ENCODE measurements around the gene MAPKAP1.

MAPKAP1 gene

DNA sequence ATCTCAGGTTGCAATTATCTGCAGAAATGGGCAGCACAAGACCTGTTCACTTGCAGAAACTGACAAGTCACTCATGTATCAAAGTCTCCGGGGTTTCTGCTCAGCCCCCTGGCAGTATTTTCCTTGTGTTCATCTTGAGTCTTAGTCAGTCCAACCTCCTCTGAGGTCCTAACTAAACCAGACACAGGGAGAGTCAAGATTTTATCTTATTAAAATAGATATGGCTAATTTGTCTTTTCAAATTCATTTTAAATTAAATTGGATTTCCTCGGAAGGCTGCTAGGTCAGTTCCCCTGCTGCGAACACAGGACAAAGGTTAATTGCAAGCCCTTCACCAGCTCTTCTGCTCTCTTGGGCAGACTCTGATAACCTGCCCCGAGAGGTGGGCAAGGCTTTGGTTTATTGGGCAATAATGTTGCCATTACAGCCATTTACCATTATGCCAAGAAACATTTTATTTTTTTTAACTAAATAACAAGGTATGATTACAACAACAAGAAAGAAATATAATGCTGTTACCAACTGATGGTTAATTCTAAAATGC, 103.5 kb downstream of the MAPKAP1 start:
- no peak for TF ChIP-seq ZNF274 (IDR thresholded peaks at IDR 0.05; ENCODE audit: low read depth, low read length)
- no peak overlapping the region for H3K4me3 ChIP-seq (ENCODE audit: low read length)

- no peak overlapping the region for H3K4me3 ChIP-seq (ENCODE audit: low read length)
- TF ChIP-seq ZNF274 (IDR thresholded peaks at IDR 0.05; ENCODE audit: low read depth, low read length): no peak
Observed at GRCh38 chr9:125601961-125602360, 105.0 kb downstream of the MAPKAP1 start.

DNA sequence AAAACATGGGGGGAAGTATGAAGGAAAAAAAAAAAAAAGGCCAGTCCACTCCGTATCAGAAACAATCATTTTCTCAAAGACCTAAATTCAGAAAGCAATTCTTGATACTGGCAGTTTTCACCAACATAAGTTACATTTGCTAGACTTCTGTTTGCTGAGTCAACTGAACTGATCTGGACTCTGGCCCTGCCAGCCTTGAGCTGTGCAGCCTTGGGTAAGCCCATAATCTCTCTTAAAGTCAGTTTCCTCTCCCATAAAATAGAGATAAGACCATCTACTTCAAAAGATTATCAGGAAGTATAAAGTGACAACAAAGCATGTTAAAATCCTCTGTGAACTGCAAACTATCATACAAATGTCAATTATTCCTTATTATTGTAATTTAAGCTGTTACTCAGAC, 106.8 kb downstream of the MAPKAP1 start:
- no peak for TF ChIP-seq ZNF274 (IDR thresholded peaks at IDR 0.05; ENCODE audit: low read depth, low read length)
- H3K4me3 ChIP-seq (ENCODE audit: low read length): no peak overlapping the region

DNA sequence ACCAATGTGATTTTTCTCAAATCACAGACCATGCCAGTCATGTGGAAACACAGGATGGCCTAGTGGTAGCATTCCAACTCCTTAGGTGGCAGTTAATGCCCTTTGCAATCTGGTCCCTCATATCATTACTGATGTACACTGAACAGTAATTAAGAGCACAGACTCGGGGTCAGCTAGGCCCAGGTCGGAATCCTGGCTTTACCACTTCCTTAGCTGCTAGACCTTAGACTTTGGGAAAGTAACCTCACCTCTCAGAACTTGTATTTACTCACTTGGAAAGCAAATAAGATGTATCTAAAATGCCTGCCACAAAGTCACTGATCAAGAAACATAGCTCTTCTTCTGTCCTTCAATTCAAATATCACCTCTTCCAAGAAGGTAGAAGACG, 112.8 kb downstream of the MAPKAP1 start:
- no peak overlapping the region for H3K4me3 ChIP-seq (ENCODE audit: low read length)
- TF ChIP-seq ZNF274 (IDR thresholded peaks at IDR 0.05; ENCODE audit: low read depth, low read length): no peak

DNA sequence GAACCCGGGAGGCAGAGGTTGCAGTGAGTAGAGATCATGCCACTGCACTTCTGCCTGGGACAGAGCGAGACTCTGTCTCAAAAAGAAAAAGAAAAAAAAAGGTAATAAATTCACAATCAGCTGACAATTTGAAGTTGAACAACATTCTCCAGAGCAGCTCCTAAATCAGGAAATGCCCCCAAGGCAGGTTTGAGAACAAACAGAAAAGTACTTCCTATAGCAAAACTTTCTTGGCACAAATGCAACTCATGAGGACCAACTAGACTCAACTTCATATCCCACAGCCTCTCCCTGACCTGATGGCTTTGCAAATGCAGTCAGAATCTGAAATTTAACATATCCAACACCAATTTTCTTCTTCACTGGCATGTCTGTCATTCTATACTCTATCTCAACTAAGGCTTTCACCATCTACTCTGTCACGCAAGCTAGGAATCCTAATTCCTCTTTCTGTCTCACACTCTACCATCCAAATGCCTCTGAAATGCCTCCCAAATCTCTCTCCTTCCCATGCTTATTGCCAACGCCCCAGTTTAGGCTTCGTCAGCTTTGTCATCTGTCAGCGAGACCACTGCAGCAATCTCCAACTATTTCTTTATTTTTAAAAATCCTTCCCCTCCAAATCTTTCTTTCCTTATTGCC, 113.3 kb downstream of the MAPKAP1 start:
- TF ChIP-seq ZNF274 (IDR thresholded peaks at IDR 0.05; ENCODE audit: low read depth, low read length): no peak
- no peak overlapping the region for H3K4me3 ChIP-seq (ENCODE audit: low read length)

GRCh38 chr9:125591888-125592287, 115.1 kb downstream of the MAPKAP1 start:
- no peak for TF ChIP-seq ZNF274 (IDR thresholded peaks at IDR 0.05; ENCODE audit: low read depth, low read length)
- no peak overlapping the region for H3K4me3 ChIP-seq (ENCODE audit: low read length)

- H3K4me3 ChIP-seq (ENCODE audit: low read length): no peak overlapping the region
- TF ChIP-seq ZNF274 (IDR thresholded peaks at IDR 0.05; ENCODE audit: low read depth, low read length): no peak
Observed at GRCh38 chr9:125591245-125591644, 115.8 kb downstream of the MAPKAP1 start.

DNA sequence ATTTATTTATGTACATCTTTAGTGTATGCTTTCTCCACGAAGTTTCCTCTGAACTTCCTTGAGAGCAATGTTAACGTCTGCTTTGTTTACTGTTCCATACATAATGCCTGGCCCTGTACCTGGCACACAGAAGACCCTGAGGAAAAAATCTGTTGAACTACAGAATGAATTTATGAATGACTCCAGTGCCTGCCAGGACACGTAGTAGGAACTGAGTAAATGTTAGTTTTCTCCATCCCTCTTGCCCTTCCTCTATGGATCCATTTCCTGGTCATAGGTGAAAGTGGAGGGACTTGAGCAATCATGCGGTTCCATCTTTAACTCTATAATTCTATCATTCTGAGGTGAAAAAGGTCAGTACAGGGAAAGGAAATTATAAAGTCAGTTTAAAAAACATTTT, 117.7 kb downstream of the MAPKAP1 start:
- H3K4me3 ChIP-seq (ENCODE audit: low read length): no peak overlapping the region
- no peak for TF ChIP-seq ZNF274 (IDR thresholded peaks at IDR 0.05; ENCODE audit: low read depth, low read length)

DNA sequence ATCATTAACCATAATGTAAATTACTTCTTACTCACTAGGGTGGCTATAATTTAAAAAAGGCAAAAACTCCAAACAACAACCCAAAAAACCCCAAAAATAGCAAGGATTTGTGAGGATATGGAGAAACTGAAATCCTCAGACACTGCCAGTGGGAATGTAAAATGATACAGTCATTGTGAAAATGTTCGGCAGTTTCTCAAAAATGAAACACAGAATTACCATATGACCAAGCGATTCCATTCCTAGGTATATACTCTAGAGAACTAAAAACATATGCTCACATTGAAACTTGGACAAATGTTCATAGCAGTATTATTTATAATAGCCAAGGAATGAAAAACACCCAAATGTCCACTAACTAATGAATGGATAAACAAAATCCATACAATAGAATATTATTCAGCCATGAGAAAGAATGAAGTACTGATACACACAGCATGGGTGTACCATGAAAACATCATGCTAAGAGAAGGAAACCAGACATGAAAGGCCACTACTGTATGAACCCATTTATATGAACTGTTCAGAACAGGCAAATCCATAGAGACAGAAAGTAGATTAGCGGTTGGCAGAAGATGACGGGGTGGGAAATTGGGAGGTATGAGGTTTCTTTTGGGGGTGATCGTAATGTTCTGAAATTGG, 119.1 kb downstream of the MAPKAP1 start:
- TF ChIP-seq ZNF274 (IDR thresholded peaks at IDR 0.05; ENCODE audit: low read depth, low read length): no peak
- no peak overlapping the region for H3K4me3 ChIP-seq (ENCODE audit: low read length)

GRCh38 chr9:125586172-125586511, 120.9 kb downstream of the MAPKAP1 start:
- no peak overlapping the region for H3K4me3 ChIP-seq (ENCODE audit: low read length)

DNA sequence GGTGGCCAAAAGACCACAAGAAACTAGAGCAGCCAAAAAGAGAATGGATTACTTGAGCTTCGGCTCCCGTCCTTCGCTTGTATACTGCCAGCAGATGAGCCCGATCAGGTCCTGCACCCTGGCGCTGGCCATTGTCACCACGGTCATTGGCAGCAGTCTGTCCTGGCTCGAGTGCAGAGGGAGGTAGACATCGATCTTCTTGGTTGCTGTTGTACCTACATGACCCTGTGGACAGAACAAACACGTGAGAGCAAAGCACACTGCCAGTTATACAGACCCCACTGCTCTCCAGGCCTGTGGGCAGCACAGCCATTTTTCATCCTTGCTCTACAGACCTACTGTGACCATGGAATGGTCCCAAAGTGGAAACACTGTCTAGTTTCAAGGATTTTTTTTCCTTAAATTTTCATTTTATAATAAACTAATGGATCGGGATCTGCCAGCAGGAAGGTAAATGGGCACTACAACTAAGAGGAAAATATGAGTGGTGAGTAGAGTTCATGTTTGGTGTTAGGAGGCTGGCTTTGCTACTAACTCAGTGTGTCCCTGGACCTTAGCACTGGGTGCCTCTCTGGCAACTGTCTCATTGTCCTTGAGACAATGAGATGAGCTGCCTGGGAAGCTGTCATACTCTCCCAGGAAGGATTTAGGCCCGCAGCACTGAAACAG, 121.4 kb downstream of the MAPKAP1 start:
- no peak overlapping the region for H3K4me3 ChIP-seq (ENCODE audit: low read length)
- TF ChIP-seq ZNF274 (IDR thresholded peaks at IDR 0.05; ENCODE audit: low read depth, low read length): no peak

More at GRCh38 chr9:125586172-125586511, 120.9 kb downstream of the MAPKAP1 start:
- TF ChIP-seq ZNF274 (IDR thresholded peaks at IDR 0.05; ENCODE audit: low read depth, low read length): no peak

DNA sequence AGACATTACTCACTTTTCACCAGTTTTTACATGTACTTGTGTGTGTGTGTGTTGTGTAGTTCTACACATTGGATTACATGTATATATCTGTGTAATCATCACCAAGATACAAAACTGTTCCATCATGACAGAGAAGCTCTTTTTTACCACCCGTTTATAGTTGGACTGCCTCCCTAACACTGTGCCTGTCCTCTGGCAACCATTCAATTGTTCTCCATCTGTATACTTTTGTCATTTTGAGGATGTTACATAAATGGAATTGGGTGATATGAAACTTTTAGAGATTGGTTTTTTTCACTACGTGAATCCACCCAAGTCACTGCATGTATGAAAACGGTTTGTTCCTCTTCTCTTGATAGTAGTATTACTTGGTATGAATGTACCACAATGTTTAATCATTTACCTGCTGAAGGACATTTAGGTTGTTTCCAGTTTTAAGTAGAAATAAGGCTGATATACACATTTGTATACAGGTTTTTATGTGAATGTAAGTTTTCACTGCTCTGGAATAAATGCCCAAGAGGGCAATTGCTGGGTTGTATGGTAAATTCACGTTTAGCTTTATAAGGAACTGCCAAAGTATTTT, 126.2 kb downstream of the MAPKAP1 start:
- TF ChIP-seq ZNF274 (IDR thresholded peaks at IDR 0.05; ENCODE audit: low read depth, low read length): no peak
- H3K4me3 ChIP-seq (ENCODE audit: low read length): no peak overlapping the region

DNA sequence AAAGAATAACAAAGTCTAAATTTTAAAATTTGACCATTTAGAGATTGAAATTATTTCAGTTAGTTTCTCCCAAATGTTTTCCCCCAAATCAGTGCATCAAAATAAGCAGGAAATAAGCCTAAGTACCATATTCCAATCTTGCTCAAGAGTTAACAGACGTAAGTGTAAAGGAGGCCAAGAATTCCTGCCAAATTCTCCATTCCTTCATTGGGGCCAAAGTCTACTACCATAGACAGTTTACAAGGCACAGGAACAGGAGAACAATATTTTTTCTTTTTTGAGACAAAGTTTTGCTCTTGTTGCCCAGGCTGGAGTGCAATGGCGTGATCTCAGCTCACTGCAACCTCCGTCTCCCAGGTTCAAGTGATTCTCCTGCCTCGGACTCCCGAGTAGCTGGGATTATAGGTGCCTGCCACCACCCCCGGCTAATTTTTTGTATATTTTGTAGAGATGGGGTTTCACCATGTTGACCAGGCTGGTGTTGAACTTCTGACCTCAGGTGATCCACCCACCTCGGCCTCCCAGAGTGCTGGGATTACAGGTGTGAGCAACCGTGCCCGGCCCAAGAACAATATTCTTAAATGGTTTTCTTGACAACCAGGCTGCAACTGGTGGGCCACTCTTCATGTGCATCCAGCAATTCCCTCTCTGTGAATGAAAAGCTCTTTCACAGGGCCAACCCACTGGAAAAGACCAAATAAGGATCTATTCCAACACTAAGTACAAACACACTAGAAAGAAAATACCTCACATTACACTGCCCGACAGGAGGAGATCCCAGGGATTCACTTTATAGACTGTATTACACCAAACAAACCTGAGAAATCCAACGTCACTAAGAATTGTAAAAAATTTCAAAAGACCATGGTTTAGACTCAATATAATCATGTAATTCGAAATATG, 127.7 kb downstream of the MAPKAP1 start:
- no peak for TF ChIP-seq ZNF274 (IDR thresholded peaks at IDR 0.05; ENCODE audit: low read depth, low read length)
- no peak overlapping the region for H3K4me3 ChIP-seq (ENCODE audit: low read length)
